Prostate gland (tissue), 2 donors: ENCODE data around the gene PICALM.

Source experiments
- CTCF ChIP-seq, 4 experiments: fragments of 200-600 bp in 2 of 4; fragments of 450-650 bp in 2 of 4; sonication (generic) in 2 of 4; IDR thresholded peaks; 1 replicate in 3 of 4; 2 replicates in 1 of 4; pipeline ENCODE4 v1.5.1; 2016 to 2019; ENCODE audit warnings: antibody characterized with exemption in 4 of 4, mild to moderate bottlenecking in 2 of 4, moderate library complexity in 2 of 4
- POLR2A ChIP-seq: fragments of 450-650 bp; IDR thresholded peaks from one replicate; pipeline ENCODE4 v1.6.1; 2016; ENCODE audit warnings: antibody characterized with exemption, mild to moderate bottlenecking
- POLR2AphosphoS5 ChIP-seq: sonication (generic); formaldehyde crosslinking; IDR thresholded peaks from one replicate; pipeline ENCODE4 v1.6.1; 2017; ENCODE audit warnings: antibody characterized with exemption

- TF ChIP-seq CTCF (IDR thresholded peaks at IDR 0.05) (no peak), POLR2A (no peak), POLR2AphosphoS5 (no peak)
Measured at GRCh38 chr11:86101493-86101892, 32.6 kb upstream of the PICALM start.
